ENCODE data around the gene TMC6. TPM values are rescaled to one million over a fixed set of nuclear protein-coding genes. Genes with fewer than 3 reads are reported as not detected.
"Not testable (repeated sequence)": the region's sequence is repeated elsewhere in the genome, so short reads cannot be mapped to it uniquely, and the experiment has no call there.

The TMC6 gene
- total RNA-seq, 2 experiments from 2014 or later = 347 to 431 TPM

GRCh38 chr17:78120971-78121800, 7.4 kb downstream of the TMC6 start:
- DNase-seq = peak; percentile 83
- peak overlapping the region; percentile 93 for H3K27ac Mint-ChIP-seq
- H3K4me1 Mint-ChIP-seq = peaks cover 56% of the 10 kb centered on the region
- H3K27me3 Mint-ChIP-seq = no peaks in the 10 kb centered on the region
- peaks cover 49% of the 10 kb centered on the region for H3K36me3 Mint-ChIP-seq
- peak; percentile 63 for ATAC-seq
- no peaks in the 10 kb centered on the region for H3K9me3 Mint-ChIP-seq (ENCODE audit: low read depth)
- CTCF ChIA-PET = interaction anchor here (1.1 to 13.4 kb wide), 4 partner anchors 8 to 55 kb away, joined by 3 to 179 read pairs (median 10); no protein-coding TSS in a partner anchor
- H3K4me3 Mint-ChIP-seq = peak overlapping the region; percentile 76

- Mint-ChIP-seq H3K27me3 (no peaks in the 10 kb centered on the region), H3K4me1 (peaks cover 54% of the 10 kb centered on the region), H3K4me3 (peak overlapping the region; percentile 76), H3K9me3 (ENCODE audit: low read depth) (no peaks in the 10 kb centered on the region), H3K27ac (peak overlapping the region; percentile 49), H3K36me3 (peaks cover 45% of the 10 kb centered on the region)
- CTCF ChIA-PET = interaction anchor here (0.7 to 13.4 kb wide), 3 partner anchors 16 to 56 kb away, joined by 3 to 179 read pairs (median 4); no protein-coding TSS in a partner anchor
- no peak for DNase-seq
- ATAC-seq = no peak
Measured at GRCh38 chr17:78120537-78120936, 8.0 kb downstream of the TMC6 start.

- DNase-seq (no peak), ATAC-seq (no peak)
- H3K27ac Mint-ChIP-seq = no peak overlapping the region
- peaks cover 58% of the 10 kb centered on the region for H3K4me1 Mint-ChIP-seq
- H3K4me3 Mint-ChIP-seq = no peak overlapping the region
- H3K27me3 Mint-ChIP-seq = no peaks in the 10 kb centered on the region
- CTCF ChIA-PET = interaction anchor here (1.5 to 13.4 kb wide), 4 partner anchors 9 to 34 kb away, joined by 4 to 179 read pairs (median 6); partner anchors contain the start of gene TMC8
- no peaks in the 10 kb centered on the region for H3K9me3 Mint-ChIP-seq (ENCODE audit: low read depth)
- H3K36me3 Mint-ChIP-seq = peaks cover 48% of the 10 kb centered on the region
Measured at GRCh38 chr17:78118801-78119241, 9.7 kb downstream of the TMC6 start.

- CTCF ChIA-PET = interaction anchor here (1.3 to 13.4 kb wide), 4 partner anchors 10 to 59 kb away, joined by 4 to 257 read pairs (median 92); partner anchors contain the start of genes TMC6 and TMC8
- H3K4me3 Mint-ChIP-seq = no peak overlapping the region
- H3K9me3 Mint-ChIP-seq (ENCODE audit: low read depth) = no peaks in the 10 kb centered on the region
- H3K27ac Mint-ChIP-seq = peak overlapping the region; percentile 35
- peaks cover 41% of the 10 kb centered on the region for H3K36me3 Mint-ChIP-seq
- H3K4me1 Mint-ChIP-seq = peaks cover 58% of the 10 kb centered on the region
- DNase-seq (no peak), ATAC-seq (no peak)
- no peaks in the 10 kb centered on the region for H3K27me3 Mint-ChIP-seq
Measured at GRCh38 chr17:78117027-78117981, 11.3 kb downstream of the TMC6 start.

- ATAC-seq = no peak
- Mint-ChIP-seq H3K4me3 (no peak overlapping the region), H3K36me3 (peaks cover 32% of the 10 kb centered on the region), H3K9me3 (ENCODE audit: low read depth) (no peaks in the 10 kb centered on the region), H3K27me3 (no peaks in the 10 kb centered on the region), H3K4me1 (peaks cover 49% of the 10 kb centered on the region), H3K27ac (no peak overlapping the region)
- CTCF ChIA-PET = interaction anchor here (0.7 to 12.5 kb wide), 3 partner anchors 16 to 102 kb away, joined by 3 to 257 read pairs (median 4); partner anchors contain the start of genes TMC6 and TMC8
- DNase-seq = no peak
Measured at GRCh38 chr17:78116411-78116810, 12.1 kb downstream of the TMC6 start.

GRCh38 chr17:78115803-78116202, 12.8 kb downstream of the TMC6 start:
- not testable (repeated sequence) for ATAC-seq; H3K4me3 Mint-ChIP-seq; H3K9me3 Mint-ChIP-seq (ENCODE audit: low read depth); DNase-seq; H3K27ac Mint-ChIP-seq; H3K27me3 Mint-ChIP-seq
- peaks cover 33% of the 10 kb centered on the region for H3K36me3 Mint-ChIP-seq
- peaks cover 43% of the 10 kb centered on the region for H3K4me1 Mint-ChIP-seq
- CTCF ChIA-PET = interaction anchor here (1.3 to 12.5 kb wide), 2 partner anchors 16 to 60 kb away, joined by 4 to 257 read pairs; partner anchors contain the start of genes TMC6 and TMC8

GRCh38 chr17:78114831-78115723, 13.5 kb downstream of the TMC6 start:
- Mint-ChIP-seq H3K4me3 (no peak overlapping the region), H3K27ac (peak overlapping the region; percentile 86), H3K27me3 (no peaks in the 10 kb centered on the region), H3K4me1 (peaks cover 38% of the 10 kb centered on the region), H3K36me3 (peaks cover 32% of the 10 kb centered on the region), H3K9me3 (ENCODE audit: low read depth) (no peaks in the 10 kb centered on the region)
- CTCF ChIA-PET = interaction anchor here (1.6 to 12.5 kb wide), 4 partner anchors 7 to 62 kb away, joined by 4 to 257 read pairs (median 23); partner anchors contain the start of genes TMC6 and TMC8
- no peak for DNase-seq
- no peak for ATAC-seq

- peaks cover 36% of the 10 kb centered on the region for H3K36me3 Mint-ChIP-seq
- H3K9me3 Mint-ChIP-seq (ENCODE audit: low read depth) = no peaks in the 10 kb centered on the region
- H3K27ac Mint-ChIP-seq = peak overlapping the region; percentile 86
- CTCF ChIA-PET = interaction anchor here (1.0 to 12.5 kb wide), 9 partner anchors 8 to 137 kb away, joined by 3 to 257 read pairs (median 6); partner anchors contain the start of genes AFMID, TK1, TMC6 and TMC8
- peaks cover 36% of the 10 kb centered on the region for H3K4me1 Mint-ChIP-seq
- no peaks in the 10 kb centered on the region for H3K27me3 Mint-ChIP-seq
- DNase-seq (peak; percentile 84), ATAC-seq (peak; percentile 87)
- H3K4me3 Mint-ChIP-seq = no peak overlapping the region
Measured at GRCh38 chr17:78113804-78114785, 14.5 kb downstream of the TMC6 start.

- H3K27me3 Mint-ChIP-seq = no peaks in the 10 kb centered on the region
- peaks cover 34% of the 10 kb centered on the region for H3K4me1 Mint-ChIP-seq
- peaks cover 34% of the 10 kb centered on the region for H3K36me3 Mint-ChIP-seq
- DNase-seq (peak; percentile 83), ATAC-seq (peak; percentile 64)
- CTCF ChIA-PET = interaction anchor here (0.6 to 12.5 kb wide), 18 partner anchors 9 to 186 kb away, joined by 3 to 257 read pairs (median 4); partner anchors contain the start of genes AFMID, TK1, TMC6 and TMC8
- H3K4me3 Mint-ChIP-seq = no peak overlapping the region
- peak overlapping the region; percentile 86 for H3K27ac Mint-ChIP-seq
- no peaks in the 10 kb centered on the region for H3K9me3 Mint-ChIP-seq (ENCODE audit: low read depth)
Measured at GRCh38 chr17:78112518-78113471, 15.8 kb downstream of the TMC6 start.

- no peaks in the 10 kb centered on the region for H3K9me3 Mint-ChIP-seq (ENCODE audit: low read depth)
- H3K4me3 Mint-ChIP-seq = no peak overlapping the region
- no peak for ATAC-seq
- H3K4me1 Mint-ChIP-seq = peaks cover 32% of the 10 kb centered on the region
- no peaks in the 10 kb centered on the region for H3K27me3 Mint-ChIP-seq
- peaks cover 32% of the 10 kb centered on the region for H3K36me3 Mint-ChIP-seq
- H3K27ac Mint-ChIP-seq = no peak overlapping the region
- CTCF ChIA-PET = interaction anchor here (0.7 to 12.5 kb wide), 15 partner anchors 10 to 144 kb away, joined by 3 to 257 read pairs (median 4); partner anchors contain the start of genes TMC6 and TMC8
- DNase-seq = peak; percentile 39
Measured at GRCh38 chr17:78111727-78112517, 16.6 kb downstream of the TMC6 start.

Measured in activated CD8-positive, alpha-beta memory T cell treated with anti-CD3 and anti-CD28 coated beads, Interleukin-2, amount 10 ng/mL, durations not matched to agents 7 days and 5 days (primary cell).